Hepatocyte (in vitro differentiated cells): ENCODE measurements around the gene MN1. TPM values are rescaled to one million over a fixed set of nuclear protein-coding genes. Genes with fewer than 3 reads are reported as not detected.

Experiments
- DNase-seq: peaks from one replicate; pipeline ENCODE4 v3.0.0-alpha.2; 2016; ENCODE audit warnings: low spot score
- H2AFZ ChIP-seq: fragments of 200-600 bp; sonication (generic); 2 replicates; pipeline ENCODE4 v1.6.0; 2016; ENCODE audit warnings: antibody characterized with exemption, mild to moderate bottlenecking
- H3K27ac ChIP-seq: fragments of 200-600 bp; sonication (generic); 2 replicates; pipeline ENCODE4 v1.5.1; 2016; ENCODE audit warnings: mild to moderate bottlenecking
- H3K27me3 ChIP-seq: fragments of 200-600 bp; sonication (generic); 2 replicates; pipeline ENCODE4 v1.6.1; 2016
- H3K36me3 ChIP-seq: fragments of 200-600 bp; sonication (generic); replicated peaks from 2 replicates; pipeline ENCODE4 v1.5.1; 2016; ENCODE audit warnings: low read depth; ENCODE audit not compliant: insufficient read depth
- H3K4me1 ChIP-seq: fragments of 200-600 bp; sonication (generic); 2 replicates; pipeline ENCODE4 v1.5.1; 2016; ENCODE audit warnings: mild to moderate bottlenecking, moderate library complexity; ENCODE audit not compliant: insufficient read depth
- H3K4me2 ChIP-seq: fragments of 200-600 bp; sonication (generic); 2 replicates; pipeline ENCODE4 v1.6.0; 2016
- H3K4me3 ChIP-seq: fragments of 200-600 bp; sonication (generic); 2 replicates; pipeline ENCODE4 v1.5.1; 2016; ENCODE audit warnings: mild to moderate bottlenecking
- H3K79me2 ChIP-seq: fragments of 200-600 bp; sonication (generic); 2 replicates; pipeline ENCODE4 v1.6.0; 2017; ENCODE audit warnings: mild to moderate bottlenecking
- H3K9me2 ChIP-seq: fragments of 200-600 bp; sonication (generic); replicated peaks from 2 replicates; pipeline ENCODE4 v1.6.0; 2017; ENCODE audit warnings: mild to moderate bottlenecking; ENCODE audit not compliant: insufficient read depth
- H3K9me3 ChIP-seq: fragments of 200-600 bp; sonication (generic); 2 replicates; pipeline ENCODE4 v1.5.1; 2016; ENCODE audit warnings: low read depth, mild to moderate bottlenecking
- H4K20me1 ChIP-seq: fragments of 200-600 bp; sonication (generic); 2 replicates; pipeline ENCODE4 v1.6.0; 2016; ENCODE audit warnings: mild to moderate bottlenecking; ENCODE audit not compliant: insufficient read depth, poor library complexity, severe bottlenecking
- EZH2 ChIP-seq: fragments of 200-600 bp; sonication (generic); IDR thresholded peaks from 2 replicates; pipeline ENCODE4 v1.6.1; 2016; ENCODE audit warnings: antibody characterized with exemption, mild to moderate bottlenecking, borderline replicate concordance
- EZH2phosphoT487 ChIP-seq: fragments of 200-600 bp; sonication (generic); IDR thresholded peaks from one replicate; pipeline ENCODE4 v1.6.1; 2018; ENCODE audit warnings: antibody characterized with exemption, mild to moderate bottlenecking, low read depth, moderate library complexity; ENCODE audit not compliant: unreplicated experiment, severe bottlenecking
- WGBS: methylation state at CpG from one replicate; pipeline ENCODE4 v1.1.6; 2016; ENCODE audit warnings: low lambda C conversion rate; ENCODE audit errors: missing lambda C conversion rate; 5-methylcytosine and 5-hydroxymethylcytosine counted together
- polyA plus RNA-seq: library from polyadenylated mRNA; unstranded; fragments of >200 nt; fragmentation: Nextera tagmentation; extraction: Ambion mirVana; gene quantifications from 2 replicates; pipeline ENCODE4 v1.2.1, GENCODE V29; 2016
- total RNA-seq: library from RNA; depleted of rRNA; stranded (reverse); fragments of >200 nt; gene quantifications from 2 replicates; pipeline ENCODE4 v1.2.3, GENCODE V29; 2014
- TF ChIP-seq, protein P1 (sequence below): fragments of 200-600 bp; sonication (generic); IDR thresholded peaks from 2 replicates; pipeline ENCODE4 v1.5.1; 2016; ENCODE audit warnings: antibody characterized with exemption, mild to moderate bottlenecking; ENCODE audit not compliant: poor library complexity

MN1 gene
- total and polyA plus RNA-seq, 2 experiments from 2014 or later: 2.3 to 4.4 TPM

DNA sequence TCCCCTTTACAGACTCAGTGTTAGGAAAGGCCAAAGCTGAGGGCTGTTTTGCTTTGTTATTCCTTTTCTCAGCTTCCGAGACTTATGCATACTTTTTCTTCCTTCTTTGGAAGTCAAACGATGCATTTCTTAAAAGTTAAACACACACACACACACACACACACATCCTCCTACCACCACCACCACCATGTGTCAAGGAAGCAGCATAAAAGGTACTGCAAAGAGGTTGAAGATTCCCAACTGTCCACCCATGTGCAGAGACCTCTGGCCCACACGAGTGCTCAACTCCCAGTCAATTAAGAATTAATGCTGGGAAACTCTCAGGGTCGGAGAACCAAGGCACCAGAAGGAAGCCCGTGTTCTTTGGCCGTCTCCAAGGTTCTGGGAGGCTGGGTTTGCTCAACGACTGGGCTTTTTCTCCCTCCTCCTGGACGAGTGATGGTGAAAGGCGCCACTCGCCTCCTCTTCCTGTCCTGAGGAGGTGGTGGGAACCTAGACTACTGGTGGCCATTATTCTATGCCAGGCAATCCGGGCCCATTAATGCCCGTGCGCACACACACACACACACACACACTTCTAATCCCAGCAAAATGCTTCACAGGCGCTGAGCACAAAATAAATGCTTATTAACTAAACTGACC lies 15.1 kb downstream of the MN1 start:
- TF ChIP-seq EZH2phosphoT487 (no peak), EZH2 (no peak)
- TF ChIP-seq, protein P1, sequence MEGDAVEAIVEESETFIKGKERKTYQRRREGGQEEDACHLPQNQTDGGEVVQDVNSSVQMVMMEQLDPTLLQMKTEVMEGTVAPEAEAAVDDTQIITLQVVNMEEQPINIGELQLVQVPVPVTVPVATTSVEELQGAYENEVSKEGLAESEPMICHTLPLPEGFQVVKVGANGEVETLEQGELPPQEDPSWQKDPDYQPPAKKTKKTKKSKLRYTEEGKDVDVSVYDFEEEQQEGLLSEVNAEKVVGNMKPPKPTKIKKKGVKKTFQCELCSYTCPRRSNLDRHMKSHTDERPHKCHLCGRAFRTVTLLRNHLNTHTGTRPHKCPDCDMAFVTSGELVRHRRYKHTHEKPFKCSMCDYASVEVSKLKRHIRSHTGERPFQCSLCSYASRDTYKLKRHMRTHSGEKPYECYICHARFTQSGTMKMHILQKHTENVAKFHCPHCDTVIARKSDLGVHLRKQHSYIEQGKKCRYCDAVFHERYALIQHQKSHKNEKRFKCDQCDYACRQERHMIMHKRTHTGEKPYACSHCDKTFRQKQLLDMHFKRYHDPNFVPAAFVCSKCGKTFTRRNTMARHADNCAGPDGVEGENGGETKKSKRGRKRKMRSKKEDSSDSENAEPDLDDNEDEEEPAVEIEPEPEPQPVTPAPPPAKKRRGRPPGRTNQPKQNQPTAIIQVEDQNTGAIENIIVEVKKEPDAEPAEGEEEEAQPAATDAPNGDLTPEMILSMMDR: no peak
- Histone ChIP-seq H4K20me1 (no peaks in the 10 kb centered on the region), H3K4me2 (no peak overlapping the region), H3K4me3 (no peak overlapping the region), H3K79me2 (no peaks in the 10 kb centered on the region), H3K9me2 (no peaks in the 10 kb centered on the region), H3K9me3 (no peaks in the 10 kb centered on the region), H2AFZ (no peak overlapping the region), H3K27ac (no peak overlapping the region), H3K36me3 (no peaks in the 10 kb centered on the region), H3K27me3 (peaks cover 16% of the 10 kb centered on the region), H3K4me1 (peaks cover 19% of the 10 kb centered on the region)
- DNase-seq: no peak
- WGBS: 84% methylated on average over 14 of the region's 14 CpGs

DNA sequence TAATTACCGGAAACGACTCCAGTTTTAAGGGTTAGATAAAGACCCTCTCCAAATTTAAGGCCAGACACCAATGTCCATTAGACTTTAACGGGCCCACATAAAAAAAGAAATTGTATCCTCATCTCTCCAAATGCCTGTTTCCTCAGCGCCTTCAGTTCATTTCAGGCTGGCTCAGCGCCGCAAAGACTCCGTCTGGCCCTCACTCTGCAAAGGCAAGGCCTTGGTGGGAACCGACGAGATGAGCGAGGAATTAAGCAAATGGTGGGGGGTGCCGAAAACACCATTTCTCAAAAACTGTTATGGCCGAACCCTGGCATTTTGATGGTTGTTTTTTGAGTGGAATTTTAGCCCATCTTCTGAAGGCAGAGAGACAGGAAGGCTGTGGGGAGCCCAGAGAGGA lies 15.7 kb downstream of the MN1 start:
- 74% methylated on average over 12 of the region's 12 CpGs for WGBS
- peak overlapping the region; percentile 36 for H3K4me2 ChIP-seq
- H3K4me1 ChIP-seq: peaks cover 13% of the 10 kb centered on the region
- no peaks in the 10 kb centered on the region for H3K9me2 ChIP-seq
- TF ChIP-seq EZH2 (no peak), EZH2phosphoT487 (no peak)
- TF ChIP-seq, protein P1: no peak
- H3K79me2 ChIP-seq: no peaks in the 10 kb centered on the region
- no peaks in the 10 kb centered on the region for H3K9me3 ChIP-seq
- no peak overlapping the region for H3K4me3 ChIP-seq
- no peaks in the 10 kb centered on the region for H4K20me1 ChIP-seq
- H2AFZ ChIP-seq: no peak overlapping the region
- peaks cover 13% of the 10 kb centered on the region for H3K27me3 ChIP-seq
- H3K27ac ChIP-seq: peak overlapping the region; percentile 42
- no peaks in the 10 kb centered on the region for H3K36me3 ChIP-seq
- no peak for DNase-seq

DNA sequence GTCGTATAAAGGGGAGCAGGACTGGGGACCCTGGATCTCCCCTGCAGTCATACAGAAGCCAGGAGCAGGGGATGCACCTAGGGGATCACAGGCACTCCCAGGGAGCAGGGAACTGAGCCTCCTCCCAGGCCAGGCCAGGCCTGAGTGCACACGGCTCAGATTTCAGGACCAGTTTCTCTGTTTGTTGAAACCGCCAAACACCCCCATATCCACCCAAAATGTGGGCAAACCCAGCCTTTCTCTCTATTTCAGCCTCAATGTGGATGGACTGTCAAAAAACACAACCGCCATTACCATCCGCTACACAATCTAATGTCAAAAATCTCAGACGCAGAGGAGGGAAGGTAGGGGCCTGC lies 17.5 kb downstream of the MN1 start:
- no peaks in the 10 kb centered on the region for H4K20me1 ChIP-seq
- peaks cover 2% of the 10 kb centered on the region for H3K27me3 ChIP-seq
- H3K79me2 ChIP-seq: no peaks in the 10 kb centered on the region
- H3K4me3 ChIP-seq: no peak overlapping the region
- DNase-seq: no peak
- H3K27ac ChIP-seq: peak overlapping the region; percentile 48
- H3K4me2 ChIP-seq: no peak overlapping the region
- H3K36me3 ChIP-seq: no peaks in the 10 kb centered on the region
- WGBS: 76% methylated on average over 6 of the region's 6 CpGs
- H3K9me3 ChIP-seq: no peaks in the 10 kb centered on the region
- no peak for TF ChIP-seq EZH2phosphoT487
- TF ChIP-seq, protein P1: no peak
- no peak overlapping the region for H2AFZ ChIP-seq
- H3K4me1 ChIP-seq: peaks cover 10% of the 10 kb centered on the region
- H3K9me2 ChIP-seq: no peaks in the 10 kb centered on the region
